ENCODE measurements around the gene PDXK.
A peak's percentile ranks its signal among the peaks of the same experiment; 100 is the strongest.

The PDXK gene

DNA sequence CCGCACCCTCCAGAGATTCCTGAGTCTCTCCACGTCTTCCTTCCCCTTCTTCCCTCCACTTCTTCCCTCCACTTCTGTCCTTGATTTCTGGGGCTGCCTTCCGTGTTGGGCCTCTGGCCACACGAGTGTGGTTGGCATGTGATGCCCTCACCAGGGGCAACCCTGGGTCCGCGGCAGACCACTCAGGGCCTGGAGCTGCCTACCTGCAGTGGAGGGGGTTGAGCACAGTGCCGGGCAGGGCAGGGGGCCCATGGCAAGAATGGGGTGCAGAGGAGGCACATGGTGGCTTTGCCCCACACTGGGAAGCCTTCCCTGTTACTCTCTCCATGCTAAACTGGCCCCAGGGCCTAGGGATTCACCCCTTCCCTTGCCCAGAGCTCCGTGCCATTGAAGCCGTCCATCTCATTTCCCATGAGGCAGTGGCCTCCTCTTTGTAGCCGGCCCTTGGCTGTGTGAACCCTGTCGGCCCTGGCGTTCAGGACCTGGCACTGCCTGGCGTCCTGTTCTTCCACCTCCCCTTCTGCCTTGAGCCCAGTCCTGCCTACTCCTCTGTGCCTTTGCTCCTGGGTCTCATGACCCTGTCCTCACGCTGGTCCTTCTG is 83.9 kb downstream of the PDXK start:
- no peak for DNase-seq (ENCODE audit: low read depth in 1 of 2, low spot score in 1 of 2)

DNA sequence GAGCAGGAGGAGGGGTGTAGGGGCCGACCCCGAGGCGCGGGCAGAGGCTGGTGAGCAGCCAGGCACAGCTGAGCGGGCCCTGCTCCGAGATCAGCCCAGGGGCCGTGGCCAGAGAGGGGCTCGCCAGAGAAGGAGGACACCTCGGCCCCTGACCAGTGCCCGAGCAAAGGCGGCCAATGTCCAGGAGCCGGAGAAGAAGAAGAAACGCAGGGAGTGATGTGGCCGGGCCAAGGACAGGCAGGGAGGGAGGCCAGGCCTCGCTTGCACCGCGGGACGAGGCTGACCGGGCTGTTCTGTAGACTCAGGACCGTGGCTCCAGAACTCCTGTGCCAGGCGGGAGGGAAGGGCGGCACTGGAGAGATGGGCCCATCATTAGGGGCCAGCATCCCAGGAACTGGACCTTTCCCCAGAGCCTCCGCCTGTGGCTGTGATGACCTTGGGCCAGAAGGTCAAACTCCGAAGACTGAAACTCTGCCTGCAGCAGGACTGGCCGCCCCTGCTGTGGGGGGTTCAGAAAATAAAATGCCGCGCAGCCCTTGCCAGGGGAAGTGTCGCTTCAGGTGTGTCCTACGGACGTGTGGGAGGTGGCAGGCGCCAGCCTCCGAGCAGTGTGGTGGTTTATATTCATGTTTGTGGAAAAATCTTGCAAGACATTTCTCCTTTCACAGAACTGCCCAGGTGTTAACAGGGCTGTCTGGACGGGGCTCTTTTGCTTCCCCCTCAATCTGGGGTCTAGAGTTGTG is 84.8 kb downstream of the PDXK start:
- DNase-seq (ENCODE audit: low read depth in 1 of 2, low spot score in 1 of 2) = no peak

- DNase-seq (ENCODE audit: low read depth in 1 of 2, low spot score in 1 of 2) = no peak
Observed at GRCh38 chr21:43805275-43805800, 86.4 kb downstream of the PDXK start.

GRCh38 chr21:43806017-43806710 is 87.2 kb downstream of the PDXK start:
- no peak for DNase-seq (ENCODE audit: low read depth in 1 of 2, low spot score in 1 of 2)

GRCh38 chr21:43808367-43808766 is 89.4 kb downstream of the PDXK start:
- no peak for DNase-seq (ENCODE audit: low read depth in 1 of 2, low spot score in 1 of 2)

DNA sequence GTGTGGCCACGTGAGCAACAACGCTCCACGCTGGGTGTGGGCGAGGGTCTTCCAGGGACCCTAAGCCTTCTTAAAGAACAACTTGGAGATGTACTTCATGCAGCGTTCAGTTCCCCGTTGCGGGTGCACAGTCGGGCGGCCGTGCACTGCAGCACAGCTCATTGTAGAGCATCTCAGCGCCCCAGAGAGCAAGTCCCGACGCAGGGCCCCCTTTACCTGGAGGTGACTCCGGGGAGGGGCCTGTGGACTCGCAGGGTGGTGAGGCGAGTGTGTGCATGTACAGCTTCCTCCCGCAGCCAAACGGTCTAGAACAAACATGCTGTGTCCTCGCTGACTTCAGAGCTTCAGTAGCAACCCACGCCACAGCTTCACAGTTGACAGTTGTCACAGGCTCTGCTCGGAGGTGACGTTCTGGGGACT is 89.9 kb downstream of the PDXK start:
- DNase-seq (ENCODE audit: low read depth in 1 of 2, low spot score in 1 of 2) = no peak

DNA sequence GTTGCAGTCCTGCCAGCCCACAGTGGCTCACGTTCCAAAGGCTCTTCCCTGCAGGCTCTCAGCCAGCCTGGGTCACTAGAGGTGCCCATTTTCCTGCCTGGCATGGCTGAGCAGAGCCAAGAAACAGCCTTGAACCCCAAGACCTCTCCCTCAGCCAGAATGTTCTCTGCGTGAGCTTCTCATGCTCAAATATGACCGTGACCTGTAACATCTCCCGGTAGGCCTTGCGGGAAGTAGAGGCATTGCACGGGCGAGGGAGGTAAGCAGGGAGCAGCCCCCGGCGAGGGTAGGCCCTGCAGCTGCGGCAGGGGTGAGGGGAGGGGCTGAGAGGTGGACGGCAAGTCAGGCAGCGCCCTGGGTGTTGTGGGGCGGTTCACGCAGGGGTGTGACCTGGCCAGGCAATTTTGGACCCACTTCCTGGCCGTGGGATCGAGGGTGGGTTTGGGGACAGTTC is 90.4 kb downstream of the PDXK start:
- no peak for DNase-seq (ENCODE audit: low read depth in 1 of 2, low spot score in 1 of 2)

- DNase-seq (ENCODE audit: low read depth in 1 of 2, low spot score in 1 of 2) = no peak
Observed at GRCh38 chr21:43809853-43810504, 91.0 kb downstream of the PDXK start.

- DNase-seq (ENCODE audit: low read depth in 1 of 2, low spot score in 1 of 2) = peak; percentile 87 to 88
Observed at GRCh38 chr21:43810505-43811261, 91.8 kb downstream of the PDXK start.

GRCh38 chr21:43811262-43812105 is 92.6 kb downstream of the PDXK start:
- no peak for DNase-seq (ENCODE audit: low read depth in 1 of 2, low spot score in 1 of 2)
